GM19043 (cell line): Measurements from ENCODE around the gene PTPRD.

Experiments used
- ATAC-seq: cut with Tn5 transposase; IDR thresholded peaks from one replicate; pipeline ENCODE4 v1.9.1; 2021; ENCODE audit warnings: low read depth; ENCODE audit not compliant: unreplicated experiment

The PTPRD gene

GRCh38 chr9:8457816-8458215 lies 2155.0 kb downstream of the PTPRD start:
- ATAC-seq, result no peak

- no peak for ATAC-seq
These were observed 2155.7 kb downstream of the PTPRD start for GRCh38 chr9:8457055-8457454.

GRCh38 chr9:8456344-8456743 lies 2156.5 kb downstream of the PTPRD start:
- no peak for ATAC-seq

- ATAC-seq, result no peak
These were observed 2161.8 kb downstream of the PTPRD start for GRCh38 chr9:8450810-8451545.

- no peak for ATAC-seq
These were observed 2164.6 kb downstream of the PTPRD start for GRCh38 chr9:8448226-8448625.

- no peak for ATAC-seq
These were observed 2165.2 kb downstream of the PTPRD start for GRCh38 chr9:8447601-8448000.

- ATAC-seq, result no peak
These were observed 2174.9 kb downstream of the PTPRD start for GRCh38 chr9:8437876-8438275.

GRCh38 chr9:8437259-8437658 lies 2175.5 kb downstream of the PTPRD start:
- no peak for ATAC-seq

GRCh38 chr9:8436786-8437185 lies 2176.0 kb downstream of the PTPRD start:
- no peak for ATAC-seq

- ATAC-seq, result no peak
These were observed 2178.2 kb downstream of the PTPRD start for GRCh38 chr9:8434621-8435020.

GRCh38 chr9:8432224-8432623 lies 2180.6 kb downstream of the PTPRD start:
- ATAC-seq, result no peak

- no peak for ATAC-seq
These were observed 2181.3 kb downstream of the PTPRD start for GRCh38 chr9:8431505-8431904.

GRCh38 chr9:8430945-8431344 lies 2181.9 kb downstream of the PTPRD start:
- no peak for ATAC-seq

- no peak for ATAC-seq
These were observed 2183.0 kb downstream of the PTPRD start for GRCh38 chr9:8429768-8430167.

- ATAC-seq, result no peak
These were observed 2183.6 kb downstream of the PTPRD start for GRCh38 chr9:8429157-8429556.

GRCh38 chr9:8428389-8428788 lies 2184.4 kb downstream of the PTPRD start:
- ATAC-seq, result no peak

GRCh38 chr9:8424786-8425410 lies 2187.9 kb downstream of the PTPRD start:
- ATAC-seq, result no peak

- ATAC-seq, result no peak
These were observed 2192.4 kb downstream of the PTPRD start for GRCh38 chr9:8420416-8420815.

- ATAC-seq, result no peak
These were observed 2193.1 kb downstream of the PTPRD start for GRCh38 chr9:8419596-8420275.

- no peak for ATAC-seq
These were observed 2195.5 kb downstream of the PTPRD start for GRCh38 chr9:8417341-8417740.

GRCh38 chr9:8412327-8412726 lies 2200.5 kb downstream of the PTPRD start:
- no peak for ATAC-seq
